HepG2 (cell line): ENCODE measurements around the gene LUC7L2. TPM values are rescaled to one million over a fixed set of nuclear protein-coding genes. Genes with fewer than 3 reads are reported as not detected.
A peak's percentile ranks its signal among the peaks of the same experiment; 100 is the strongest.

Source experiments
- DNMT3B ChIP-seq: conservative IDR thresholded peaks from 2 replicates; pipeline ENCODE4 v1.6.1; 2016; ENCODE audit warnings: missing biosample characterization, control low read depth
- DPF2 ChIP-seq: sonication (generic); formaldehyde crosslinking; IDR thresholded peaks from 2 replicates; pipeline ENCODE4 v1.4.0; 2020; ENCODE audit warnings: mild to moderate bottlenecking, low read depth, missing genetic modification reagents, borderline replicate concordance
- DRAP1 ChIP-seq: IDR thresholded peaks from 2 replicates; pipeline ENCODE4 v1.6.1; 2016; ENCODE audit warnings: missing genetic modification reagents, missing compliant biosample characterization
- FIP1L1 ChIP-seq: fragments of 200-400 bp; formaldehyde crosslinking; IDR thresholded peaks from 2 replicates; pipeline ENCODE4 v1.6.1; 2018; ENCODE audit warnings: low read depth, mild to moderate bottlenecking, low read length, moderate library complexity, borderline replicate concordance; ENCODE audit not compliant: insufficient read depth
- GMEB2 ChIP-seq: IDR thresholded peaks from 2 replicates; pipeline ENCODE4 v1.6.1; 2016; ENCODE audit warnings: missing biosample characterization, missing genetic modification reagents, low read depth
- GPN1 ChIP-seq: sonication (generic); formaldehyde crosslinking; IDR thresholded peaks from 2 replicates; pipeline ENCODE4 v1.5.1; 2020; ENCODE audit warnings: missing genetic modification reagents, borderline replicate concordance
- IKZF1 ChIP-seq: fragments of 450-650 bp; IDR thresholded peaks from 2 replicates; pipeline ENCODE4 v1.7.1; 2016
- KLF9 ChIP-seq: IDR thresholded peaks from 2 replicates; pipeline ENCODE4 v1.6.1; 2016; ENCODE audit warnings: low read depth
- KMT2B ChIP-seq: IDR thresholded peaks from 2 replicates; pipeline ENCODE4 v1.6.1; 2016; ENCODE audit warnings: missing genetic modification reagents, missing compliant biosample characterization
- ONECUT2 ChIP-seq: sonication (generic); formaldehyde crosslinking; IDR thresholded peaks from 2 replicates; pipeline ENCODE4 v1.4.0; 2020; ENCODE audit warnings: missing genetic modification reagents
- PRDM10 ChIP-seq: sonication (generic); formaldehyde crosslinking; IDR thresholded peaks from 2 replicates; pipeline ENCODE4 v1.4.0; 2020; ENCODE audit warnings: low read depth, missing genetic modification reagents
- PTBP1 ChIP-seq: fragments of 200-400 bp; formaldehyde crosslinking; IDR thresholded peaks from 2 replicates; pipeline ENCODE4 v1.6.1; 2018; ENCODE audit warnings: low read length, low read depth; ENCODE audit not compliant: poor library complexity, severe bottlenecking
- SIN3A ChIP-seq: IDR thresholded peaks from 2 replicates; pipeline ENCODE4 v1.6.1; 2011; ENCODE audit warnings: low read depth, mild to moderate bottlenecking, control low read depth, low read length, borderline replicate concordance
- SUZ12 ChIP-seq: fragments of 150-350 bp; IDR thresholded peaks from 2 replicates; pipeline ENCODE4 v1.6.1; 2014; ENCODE audit warnings: low read depth, low read length
- ZBTB39 ChIP-seq: sonication (generic); formaldehyde crosslinking; IDR thresholded peaks from 2 replicates; pipeline ENCODE4 v1.5.0; 2020; ENCODE audit warnings: missing genetic modification reagents
- ZMYM4 ChIP-seq: sonication (generic); formaldehyde crosslinking; IDR thresholded peaks from 2 replicates; pipeline ENCODE4 v1.8.1; 2023; ENCODE audit warnings: mild to moderate bottlenecking, missing genetic modification reagents
- ZNF205 ChIP-seq: IDR thresholded peaks from 2 replicates; pipeline ENCODE4 v1.6.1; 2018; ENCODE audit warnings: missing biosample characterization, missing genetic modification reagents
- ZNF292 ChIP-seq: sonication (generic); formaldehyde crosslinking; IDR thresholded peaks from 2 replicates; pipeline ENCODE4 v1.8.1; 2022; ENCODE audit warnings: mild to moderate bottlenecking, low read depth, missing genetic modification reagents, borderline replicate concordance
- ZNF333 ChIP-seq: sonication (generic); formaldehyde crosslinking; IDR thresholded peaks from 2 replicates; pipeline ENCODE4 v1.4.0; 2020; ENCODE audit warnings: mild to moderate bottlenecking, missing genetic modification reagents, borderline replicate concordance
- ZNF550 ChIP-seq: sonication (generic); formaldehyde crosslinking; IDR thresholded peaks from 2 replicates; pipeline ENCODE4 v1.4.0; 2020; ENCODE audit warnings: mild to moderate bottlenecking, missing genetic modification reagents, borderline replicate concordance
- ZNF75D ChIP-seq: sonication (generic); formaldehyde crosslinking; IDR thresholded peaks from 2 replicates; pipeline ENCODE4 v1.8.1; 2023; ENCODE audit warnings: missing genetic modification reagents, mild to moderate bottlenecking, borderline replicate concordance
- ZNF782 ChIP-seq: sonication (generic); formaldehyde crosslinking; IDR thresholded peaks from 2 replicates; pipeline ENCODE4 v1.4.0; 2020; ENCODE audit warnings: missing genetic modification reagents, mild to moderate bottlenecking, borderline replicate concordance
- polyA plus RNA-seq, 8 experiments: library from polyadenylated mRNA; depleted of rRNA in 3 of 8; stranded (reverse) in 7 of 8; unstranded in 1 of 8; fragments of >200 nt; fragmentation: Illumina TruSeq in 4 of 8; extraction: Trizol in 4 of 8; gene quantifications; 2 replicates each; pipeline versions ENCODE4 v1.2.1 to v1.2.3, GENCODE V29; 2011 to 2016; ENCODE audit warnings: low read depth in 4 of 8, missing spikeins in 1 of 8, mixed read lengths in 1 of 8; ENCODE audit not compliant: insufficient read depth in 1 of 8
- total RNA-seq, 5 experiments: library from RNA; depleted of rRNA; stranded (reverse); fragments of >200 nt; fragmentation: Illumina TruSeq; extraction: Trizol; gene quantifications; 2 replicates each; pipeline ENCODE4 v1.2.3, GENCODE V29; 2016; ENCODE audit warnings: low read depth in 1 of 5

LUC7L2 gene
- total and polyA plus RNA-seq, 2 of the 13 experiments (the other 11 are each of a cell fraction or from before 2014, with no cell fraction given): 17.9 to 50.7 TPM

DNA sequence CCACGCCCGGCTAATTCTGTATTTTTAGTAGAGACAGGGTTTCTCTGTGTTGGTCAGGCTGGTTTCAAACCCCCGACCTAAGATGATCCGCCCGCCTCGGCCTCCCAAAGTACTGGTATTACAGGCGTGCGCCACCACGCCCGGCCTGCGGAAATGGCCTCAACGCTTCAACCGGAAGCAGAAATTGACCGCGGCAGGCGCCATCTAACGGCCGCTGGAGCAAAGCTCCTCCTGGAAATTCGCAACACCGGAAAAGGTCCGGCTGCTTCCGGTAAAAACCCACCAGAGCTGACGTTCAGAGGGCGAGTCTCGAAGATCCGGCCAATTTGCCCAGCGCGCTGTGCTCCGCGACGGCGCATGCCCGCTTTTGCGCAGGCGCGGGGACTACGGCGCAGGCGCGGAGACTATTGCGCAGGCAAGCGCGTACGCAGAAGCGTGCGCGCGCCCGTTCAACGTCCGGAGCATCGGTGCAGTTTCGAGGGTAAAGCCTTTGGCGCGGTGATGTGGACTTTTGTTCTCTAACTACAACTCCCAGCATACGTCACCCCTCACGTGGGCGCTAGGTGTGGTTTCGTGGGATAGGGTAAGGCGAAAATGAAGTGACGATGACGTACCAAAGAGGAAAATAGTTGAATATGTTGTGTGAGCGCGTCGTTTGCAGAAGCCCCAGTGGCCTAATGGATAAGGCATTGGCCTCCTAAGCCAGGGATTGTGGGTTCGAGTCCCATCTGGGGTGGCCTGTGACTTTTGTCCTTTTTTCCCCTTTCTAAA lies 19.5 kb upstream of the LUC7L2 start (continued):
- TF ChIP-seq ZNF782 (CRISPR knock-in tag) (peak; percentile 80; the same call in 1 of the 2 replicates), KLF9 (CRISPR knock-in tag) (no peak; the same call in 1 of the 2 replicates), PTBP1 (peak; percentile 65), SIN3A (no peak; the same call in 1 of the 2 replicates), ONECUT2 (CRISPR knock-in tag) (0 out of 2 replicates have a peak, but pooled peaks have one; percentile 17), GPN1 (CRISPR knock-in tag) (no peak), IKZF1 (no peak), PRDM10 (CRISPR knock-in tag) (no peak), FIP1L1 (no peak), ZNF75D (no peak), GMEB2 (CRISPR knock-in tag) (peak; percentile 95), ZNF205 (CRISPR knock-in tag) (peak; percentile 62; the same call in 1 of the 2 replicates), DRAP1 (peak; percentile 83), ZNF550 (CRISPR knock-in tag) (no peak), DNMT3B (CRISPR knock-in tag) (no peak), KMT2B (CRISPR knock-in tag) (peak; percentile 96), ZMYM4 (CRISPR knock-in tag) (peak; percentile 99), ZBTB39 (no peak; the same call in 1 of the 2 replicates), ZNF333 (no peak), SUZ12 (peak; percentile 24; the same call in 1 of the 2 replicates), ZNF292 (peak; percentile 61; the same call in 1 of the 2 replicates), DPF2 (CRISPR knock-in tag) (no peak)
